ENCODE results near the gene VIPR2.
"Not testable (repeated sequence)": the region's sequence is repeated elsewhere in the genome, so short reads cannot be mapped to it uniquely, and the experiment has no call there.

VIPR2 gene

DNA sequence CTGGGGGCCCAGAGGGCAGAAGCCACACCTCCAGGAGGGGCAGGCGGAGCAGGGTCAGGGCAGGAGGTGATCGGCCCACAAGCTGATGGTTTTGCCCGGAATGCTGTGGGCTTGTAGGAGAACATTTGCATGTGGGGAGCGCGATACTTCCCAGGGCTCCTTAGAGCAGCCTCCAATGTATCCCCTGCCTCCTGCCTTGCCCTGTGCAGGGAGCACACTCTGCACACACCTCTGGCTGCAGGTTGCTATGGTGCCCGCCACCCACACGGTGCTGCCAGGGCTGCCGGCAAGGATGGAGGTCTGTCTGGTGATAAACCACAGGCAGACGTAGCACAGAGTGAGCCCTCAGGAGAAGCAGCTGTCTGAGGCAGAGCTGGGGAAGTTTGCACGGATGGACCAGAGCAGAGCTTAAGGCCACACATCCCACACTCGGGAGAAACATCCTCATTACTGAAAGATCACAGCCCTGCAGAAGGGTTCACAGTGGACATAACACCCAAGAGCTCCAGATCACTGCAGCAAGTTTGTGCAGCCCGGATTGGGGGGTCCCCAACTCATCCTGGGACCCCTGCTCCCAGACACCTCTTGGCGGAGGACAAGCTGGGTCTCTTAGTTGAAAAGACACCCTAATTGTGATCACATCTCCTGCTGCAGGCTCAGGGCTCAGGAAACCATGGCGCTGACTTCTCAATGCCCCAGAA is 41.8 kb downstream of the VIPR2 start:
- H3K9ac ChIP-seq (ENCODE audit: low read depth, low read length) = no peak overlapping the region
- no peak overlapping the region for H3K4me3 ChIP-seq (ENCODE audit: low read depth, low read length)
- no peaks in the 10 kb centered on the region for H3K27me3 ChIP-seq (ENCODE audit: control insufficient read depth, insufficient read depth, low read length)
- H3K27ac ChIP-seq (ENCODE audit: low read depth, low read length) = no peak overlapping the region
- H3K9me3 ChIP-seq (ENCODE audit: control insufficient read depth, insufficient read depth, low read length) = no peaks in the 10 kb centered on the region
- no peaks in the 10 kb centered on the region; the same call in 1 of the 2 replicates for H3K36me3 ChIP-seq (ENCODE audit: control insufficient read depth, insufficient read depth, low read length)
- peaks cover 11% of the 10 kb centered on the region; the same call in 1 of the 2 replicates for H3K4me1 ChIP-seq (ENCODE audit: control insufficient read depth, insufficient read depth, low read length)

DNA sequence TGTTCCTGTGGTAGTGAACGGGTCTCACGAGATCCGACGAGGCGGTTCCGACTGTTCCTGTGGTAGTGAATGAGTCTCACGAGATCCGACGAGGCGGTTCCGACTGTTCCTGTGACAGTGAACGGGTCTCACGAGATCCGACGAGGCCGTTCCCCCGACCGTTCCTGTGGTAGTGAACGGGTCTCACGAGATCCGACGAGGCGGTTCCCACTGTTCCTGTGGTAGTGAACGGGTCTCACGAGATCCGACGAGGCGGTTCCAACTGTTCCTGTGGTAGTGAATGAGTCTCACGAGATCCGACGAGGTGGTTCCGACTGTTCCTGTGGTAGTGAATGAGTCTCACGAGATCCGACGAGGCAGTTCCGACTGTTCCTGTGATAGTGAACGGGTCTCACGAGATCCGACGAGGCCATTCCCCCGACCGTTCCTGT is 43.0 kb downstream of the VIPR2 start:
- not testable (repeated sequence) for H3K4me1 ChIP-seq (ENCODE audit: control insufficient read depth, insufficient read depth, low read length); H3K27ac ChIP-seq (ENCODE audit: low read depth, low read length); H3K27me3 ChIP-seq (ENCODE audit: control insufficient read depth, insufficient read depth, low read length); H3K4me3 ChIP-seq (ENCODE audit: low read depth, low read length); H3K9ac ChIP-seq (ENCODE audit: low read depth, low read length); H3K9me3 ChIP-seq (ENCODE audit: control insufficient read depth, insufficient read depth, low read length); H3K36me3 ChIP-seq (ENCODE audit: control insufficient read depth, insufficient read depth, low read length)

DNA sequence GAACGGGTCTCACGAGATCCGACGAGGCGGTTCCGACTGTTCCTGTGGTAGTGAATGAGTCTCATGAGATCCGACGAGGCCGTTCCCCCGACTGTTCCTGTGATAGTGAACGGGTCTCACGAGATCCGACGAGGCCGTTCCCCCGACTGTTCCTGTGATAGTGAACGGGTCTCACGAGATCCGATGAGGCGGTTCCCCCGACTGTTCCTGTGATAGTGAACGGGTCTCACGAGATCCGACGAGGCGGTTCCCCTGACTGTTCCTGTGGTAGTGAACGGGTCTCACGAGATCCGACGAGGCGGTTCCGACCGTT is 43.6 kb downstream of the VIPR2 start:
- H3K9me3 ChIP-seq (ENCODE audit: control insufficient read depth, insufficient read depth, low read length); H3K4me3 ChIP-seq (ENCODE audit: low read depth, low read length); H3K36me3 ChIP-seq (ENCODE audit: control insufficient read depth, insufficient read depth, low read length); H3K9ac ChIP-seq (ENCODE audit: low read depth, low read length); H3K27ac ChIP-seq (ENCODE audit: low read depth, low read length); H3K27me3 ChIP-seq (ENCODE audit: control insufficient read depth, insufficient read depth, low read length); H3K4me1 ChIP-seq (ENCODE audit: control insufficient read depth, insufficient read depth, low read length): not testable (repeated sequence)

DNA sequence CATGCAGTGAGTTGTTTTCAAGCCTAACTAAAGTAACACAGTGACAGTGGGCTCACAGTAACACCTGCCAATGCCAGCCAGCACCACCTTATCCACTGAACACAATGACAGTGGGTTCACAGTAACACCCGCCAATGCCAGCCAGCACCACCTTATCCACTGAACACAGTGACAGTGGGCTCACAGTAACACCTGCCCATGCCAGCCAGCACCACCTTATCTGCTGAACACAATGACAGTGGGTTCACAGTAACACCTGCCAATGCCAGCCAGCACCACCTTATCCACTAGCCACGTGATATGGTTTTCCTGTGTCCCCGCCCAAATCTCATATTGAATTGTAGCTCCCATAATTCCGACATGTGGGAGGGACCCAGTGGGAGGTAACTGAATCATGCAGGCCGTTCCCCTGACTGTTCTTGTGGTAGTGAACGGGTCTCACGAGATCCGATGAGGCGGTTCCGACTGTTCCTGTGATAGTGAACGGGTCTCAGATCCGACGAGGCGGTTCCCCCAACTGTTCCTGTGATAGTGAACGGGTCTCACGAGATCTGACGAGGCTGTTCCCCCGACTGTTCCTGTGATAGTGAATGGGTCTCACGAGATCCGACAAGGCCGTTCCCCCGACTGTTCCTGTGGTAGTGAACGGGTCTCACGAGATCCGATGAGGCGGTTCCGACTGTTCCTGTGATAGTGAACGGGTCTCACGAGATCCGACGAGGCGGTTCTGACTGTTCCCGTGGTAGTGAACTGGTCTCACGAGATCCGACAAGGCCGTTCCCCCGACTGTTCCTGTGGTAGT is 44.2 kb downstream of the VIPR2 start:
- H3K27ac ChIP-seq (ENCODE audit: low read depth, low read length); H3K36me3 ChIP-seq (ENCODE audit: control insufficient read depth, insufficient read depth, low read length); H3K4me3 ChIP-seq (ENCODE audit: low read depth, low read length); H3K9me3 ChIP-seq (ENCODE audit: control insufficient read depth, insufficient read depth, low read length); H3K9ac ChIP-seq (ENCODE audit: low read depth, low read length); H3K4me1 ChIP-seq (ENCODE audit: control insufficient read depth, insufficient read depth, low read length); H3K27me3 ChIP-seq (ENCODE audit: control insufficient read depth, insufficient read depth, low read length): not testable (repeated sequence)

DNA sequence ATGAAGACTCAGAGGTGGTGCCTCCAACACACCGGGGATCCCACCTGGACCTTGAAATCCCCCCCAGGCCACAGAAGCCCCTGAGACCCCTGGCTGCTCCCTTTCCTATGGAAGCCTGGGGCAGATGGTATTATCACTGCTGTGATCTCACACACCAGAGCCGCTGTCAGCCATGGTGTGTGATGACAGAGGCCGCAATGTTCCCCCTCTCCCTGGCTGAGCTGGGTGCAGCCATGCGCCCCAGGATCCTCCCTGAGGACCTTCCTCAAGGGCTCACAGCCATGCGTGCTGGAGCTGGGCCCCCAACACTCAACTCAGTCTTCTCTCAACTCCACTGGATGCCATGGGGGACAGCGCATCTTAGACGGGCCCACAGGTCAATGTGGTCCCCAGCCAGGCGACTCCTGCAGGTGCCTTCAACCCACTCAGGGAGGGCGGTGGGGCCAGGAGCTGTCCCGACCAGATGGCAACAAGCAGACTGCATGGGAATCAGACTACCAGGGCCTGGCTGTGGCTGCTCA is 44.9 kb downstream of the VIPR2 start:
- no peaks in the 10 kb centered on the region for H3K9me3 ChIP-seq (ENCODE audit: control insufficient read depth, insufficient read depth, low read length)
- H3K36me3 ChIP-seq (ENCODE audit: control insufficient read depth, insufficient read depth, low read length) = no peaks in the 10 kb centered on the region; the same call in 1 of the 2 replicates
- no peaks in the 10 kb centered on the region for H3K4me1 ChIP-seq (ENCODE audit: control insufficient read depth, insufficient read depth, low read length)
- no peaks in the 10 kb centered on the region for H3K27me3 ChIP-seq (ENCODE audit: control insufficient read depth, insufficient read depth, low read length)
- no peak overlapping the region for H3K27ac ChIP-seq (ENCODE audit: low read depth, low read length)
- H3K9ac ChIP-seq (ENCODE audit: low read depth, low read length) = no peak overlapping the region
- no peak overlapping the region for H3K4me3 ChIP-seq (ENCODE audit: low read depth, low read length)

DNA sequence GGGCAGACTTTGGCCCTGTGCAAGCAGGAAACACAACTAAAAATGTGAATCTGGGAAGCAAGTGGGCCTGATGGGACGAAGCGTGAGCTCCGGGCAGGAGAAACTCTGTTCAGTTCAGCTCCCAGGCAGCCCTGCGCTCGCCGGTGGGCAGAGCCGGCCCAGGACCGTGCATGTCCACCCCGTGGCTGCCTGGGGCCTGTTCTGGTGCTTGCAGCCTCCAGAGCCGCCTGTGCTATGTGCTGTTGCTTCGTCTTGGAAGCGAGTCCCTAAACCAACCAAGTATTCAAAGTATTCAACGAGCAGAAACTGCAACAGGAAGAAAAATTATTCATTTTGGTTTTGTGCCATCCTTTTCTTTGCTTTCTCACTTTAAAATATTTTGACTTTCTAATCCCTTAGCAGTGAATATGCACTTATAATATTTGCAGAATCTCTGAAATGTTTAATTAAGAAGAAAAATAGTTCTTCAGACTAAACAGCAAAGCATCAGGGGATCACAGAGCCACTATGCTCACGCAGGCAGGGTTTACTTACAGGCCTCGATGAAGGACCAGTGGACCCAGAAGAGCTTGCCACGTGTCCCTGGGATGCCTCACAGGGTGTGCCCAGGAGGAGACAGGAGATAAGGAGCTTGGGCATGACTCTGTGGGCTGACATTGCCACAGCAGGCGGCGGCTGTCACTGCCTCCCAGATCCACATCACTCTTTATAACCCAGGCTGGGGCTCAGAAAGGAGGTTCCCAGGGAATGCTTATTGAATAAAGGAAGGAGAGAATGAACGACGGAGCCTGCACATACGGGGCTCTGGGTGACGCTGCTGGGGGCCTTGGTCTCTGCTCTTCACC is 45.6 kb downstream of the VIPR2 start:
- no peak overlapping the region for H3K4me3 ChIP-seq (ENCODE audit: low read depth, low read length)
- H3K4me1 ChIP-seq (ENCODE audit: control insufficient read depth, insufficient read depth, low read length) = no peaks in the 10 kb centered on the region
- no peak overlapping the region for H3K9ac ChIP-seq (ENCODE audit: low read depth, low read length)
- no peaks in the 10 kb centered on the region for H3K9me3 ChIP-seq (ENCODE audit: control insufficient read depth, insufficient read depth, low read length)
- H3K27ac ChIP-seq (ENCODE audit: low read depth, low read length) = no peak overlapping the region
- H3K27me3 ChIP-seq (ENCODE audit: control insufficient read depth, insufficient read depth, low read length) = no peaks in the 10 kb centered on the region
- H3K36me3 ChIP-seq (ENCODE audit: control insufficient read depth, insufficient read depth, low read length) = no peaks in the 10 kb centered on the region; the same call in 1 of the 2 replicates

DNA sequence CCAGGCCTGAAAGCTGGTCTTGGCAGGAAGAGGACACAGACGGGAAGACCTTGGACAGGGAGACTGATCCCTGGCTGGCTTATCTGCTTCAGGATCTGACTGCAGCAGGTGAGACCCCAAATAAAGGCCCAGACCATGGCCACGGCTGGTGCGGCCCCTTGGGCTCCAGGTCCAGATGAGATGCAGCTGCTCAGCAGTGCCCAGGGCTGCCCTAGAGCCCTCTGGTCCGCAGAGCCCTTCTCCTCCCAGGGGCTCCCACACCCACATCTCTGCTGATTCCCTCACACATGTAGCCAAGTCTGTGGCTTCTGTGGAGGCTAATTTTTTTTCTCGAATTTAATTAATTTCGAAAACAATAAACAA is 46.3 kb downstream of the VIPR2 start:
- no peaks in the 10 kb centered on the region; the same call in 1 of the 2 replicates for H3K36me3 ChIP-seq (ENCODE audit: control insufficient read depth, insufficient read depth, low read length)
- no peaks in the 10 kb centered on the region for H3K4me1 ChIP-seq (ENCODE audit: control insufficient read depth, insufficient read depth, low read length)
- no peaks in the 10 kb centered on the region for H3K9me3 ChIP-seq (ENCODE audit: control insufficient read depth, insufficient read depth, low read length)
- H3K9ac ChIP-seq (ENCODE audit: low read depth, low read length) = no peak overlapping the region
- H3K4me3 ChIP-seq (ENCODE audit: low read depth, low read length) = no peak overlapping the region
- H3K27me3 ChIP-seq (ENCODE audit: control insufficient read depth, insufficient read depth, low read length) = no peaks in the 10 kb centered on the region
- no peak overlapping the region for H3K27ac ChIP-seq (ENCODE audit: low read depth, low read length)

DNA sequence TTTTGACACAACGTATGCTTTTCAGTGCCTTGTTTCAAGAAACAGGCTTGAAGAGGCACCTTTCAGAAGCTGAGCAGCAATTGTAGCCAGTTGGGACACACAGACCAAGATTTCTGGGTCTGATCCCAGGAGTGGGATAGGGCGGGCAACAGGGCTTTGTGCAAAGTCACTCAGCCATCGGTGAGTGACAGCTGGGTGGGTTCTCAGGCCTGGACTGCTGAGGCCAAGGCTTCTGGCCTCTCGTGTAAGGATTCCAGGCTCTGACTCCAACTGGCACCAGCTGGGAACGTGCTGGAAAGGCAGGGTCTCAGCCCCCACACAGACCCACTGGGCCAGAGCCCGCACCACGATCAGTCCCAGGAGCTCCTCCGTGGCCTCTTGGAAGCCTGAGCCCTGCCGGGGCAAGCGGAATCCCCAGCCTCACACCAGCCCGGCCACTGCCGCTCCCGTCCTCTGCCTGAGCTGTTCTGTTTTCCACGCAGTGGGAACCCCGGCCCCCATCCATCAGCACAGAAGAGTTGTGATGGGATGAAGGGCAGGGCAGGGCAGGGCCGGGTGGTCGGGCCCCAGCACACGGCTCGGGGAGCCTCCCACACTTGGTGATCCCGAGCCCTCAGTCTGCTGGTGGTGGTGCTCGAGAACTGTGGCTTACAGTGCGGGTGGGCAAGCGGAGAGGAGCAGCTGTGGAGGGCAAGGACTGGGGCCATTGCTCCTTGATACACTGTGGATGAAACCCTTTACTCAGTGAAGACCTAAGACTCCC is 46.8 kb downstream of the VIPR2 start:
- no peaks in the 10 kb centered on the region for H3K4me1 ChIP-seq (ENCODE audit: control insufficient read depth, insufficient read depth, low read length)
- no peak overlapping the region for H3K4me3 ChIP-seq (ENCODE audit: low read depth, low read length)
- no peak overlapping the region for H3K9ac ChIP-seq (ENCODE audit: low read depth, low read length)
- H3K27me3 ChIP-seq (ENCODE audit: control insufficient read depth, insufficient read depth, low read length) = no peaks in the 10 kb centered on the region
- no peak overlapping the region for H3K27ac ChIP-seq (ENCODE audit: low read depth, low read length)
- no peaks in the 10 kb centered on the region for H3K9me3 ChIP-seq (ENCODE audit: control insufficient read depth, insufficient read depth, low read length)
- H3K36me3 ChIP-seq (ENCODE audit: control insufficient read depth, insufficient read depth, low read length) = no peaks in the 10 kb centered on the region; the same call in 1 of the 2 replicates

DNA sequence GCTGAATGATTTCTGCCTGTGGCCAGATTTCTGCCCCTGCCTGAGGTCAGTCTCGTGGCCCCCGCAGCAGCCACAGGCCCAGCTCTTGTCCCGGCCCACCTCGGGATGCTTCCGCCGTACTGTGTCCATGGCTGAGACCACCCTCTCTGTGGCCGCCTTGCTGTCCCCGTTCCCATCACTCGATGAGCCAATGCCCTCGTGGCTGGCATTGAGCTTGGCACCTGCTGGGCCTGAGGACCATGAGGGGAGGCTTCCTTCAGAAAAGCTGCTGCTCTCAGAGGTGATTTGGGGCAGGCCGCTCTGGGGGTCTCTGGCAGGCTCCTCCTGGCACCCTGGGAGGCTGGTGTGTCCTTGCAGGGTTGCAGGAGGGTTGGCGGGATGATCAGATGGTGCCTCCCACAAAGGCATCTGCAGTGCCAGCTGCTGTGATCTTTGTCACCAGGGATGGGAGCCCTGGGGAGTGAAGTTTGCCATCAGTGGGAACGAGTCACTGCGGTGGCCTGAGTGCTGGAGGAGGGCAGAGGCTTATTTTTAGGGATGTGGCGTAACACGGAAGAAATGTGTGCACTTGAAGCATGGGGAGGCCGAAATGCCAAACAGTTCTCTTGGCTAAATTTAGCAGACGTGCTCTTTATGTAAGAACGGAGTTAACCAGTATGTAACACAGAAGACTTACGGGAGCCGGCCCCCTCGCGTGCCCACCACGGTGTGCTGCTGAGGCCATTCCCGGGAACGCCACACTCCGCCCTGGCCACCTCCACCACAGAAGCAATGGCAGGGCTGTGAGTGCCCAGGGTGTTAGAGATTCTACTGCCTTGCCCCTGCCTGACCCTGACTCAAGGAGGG is 47.7 kb downstream of the VIPR2 start:
- Histone ChIP-seq H3K4me3 (ENCODE audit: low read depth, low read length) (no peak overlapping the region), H3K9me3 (ENCODE audit: control insufficient read depth, insufficient read depth, low read length) (no peaks in the 10 kb centered on the region), H3K27ac (ENCODE audit: low read depth, low read length) (no peak overlapping the region), H3K36me3 (ENCODE audit: control insufficient read depth, insufficient read depth, low read length) (no peaks in the 10 kb centered on the region; the same call in 1 of the 2 replicates), H3K4me1 (ENCODE audit: control insufficient read depth, insufficient read depth, low read length) (no peaks in the 10 kb centered on the region), H3K9ac (ENCODE audit: low read depth, low read length) (no peak overlapping the region), H3K27me3 (ENCODE audit: control insufficient read depth, insufficient read depth, low read length) (no peaks in the 10 kb centered on the region)

DNA sequence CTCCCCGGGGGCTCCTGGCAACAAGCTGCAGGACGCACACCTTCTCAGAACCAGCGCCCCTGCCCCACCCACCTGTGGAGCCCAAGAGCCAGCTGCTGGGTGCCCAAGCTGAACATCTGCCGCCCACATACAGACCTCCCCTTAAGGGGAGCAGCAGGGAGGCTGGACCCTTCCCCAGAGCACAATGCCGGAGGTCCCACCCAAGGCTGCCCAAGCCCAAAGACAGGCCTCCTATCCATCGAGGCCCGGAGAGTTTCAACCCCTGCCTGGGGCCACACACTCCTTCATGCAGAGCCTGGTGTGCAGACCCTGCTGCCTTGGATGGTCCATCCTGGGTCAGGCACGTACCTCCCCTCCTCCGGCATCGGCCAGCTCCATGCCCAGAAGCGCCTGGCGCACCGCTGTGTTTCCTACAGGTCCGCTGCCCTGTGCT is 48.7 kb downstream of the VIPR2 start:
- Histone ChIP-seq H3K27ac (ENCODE audit: low read depth, low read length) (no peak overlapping the region), H3K36me3 (ENCODE audit: control insufficient read depth, insufficient read depth, low read length) (no peaks in the 10 kb centered on the region; the same call in 1 of the 2 replicates), H3K9me3 (ENCODE audit: control insufficient read depth, insufficient read depth, low read length) (no peaks in the 10 kb centered on the region), H3K9ac (ENCODE audit: low read depth, low read length) (no peak overlapping the region), H3K27me3 (ENCODE audit: control insufficient read depth, insufficient read depth, low read length) (no peaks in the 10 kb centered on the region), H3K4me1 (ENCODE audit: control insufficient read depth, insufficient read depth, low read length) (no peaks in the 10 kb centered on the region), H3K4me3 (ENCODE audit: low read depth, low read length) (no peak overlapping the region)

Measured in HUES48 (cell line).